CD14-positive monocyte (primary cell): ENCODE data around the gene ITGA6. TPM values are rescaled to one million over a fixed set of nuclear protein-coding genes. Genes with fewer than 3 reads are reported as not detected.

ENCODE experiments used
- DNase-seq, 3 donors: peaks; one replicate each; pipeline ENCODE4 v3.0.0-alpha.2; 2011 to 2022
- H2AFZ ChIP-seq: 2 replicates; pipeline ENCODE4 v1.6.0; 2012; ENCODE audit warnings: mild to moderate bottlenecking, low read depth, low read length, inconsistent platforms; ENCODE audit not compliant: insufficient read depth, poor library complexity, severe bottlenecking
- H3K27ac ChIP-seq, 2 donors: 1 replicate in 1 of 2; 2 replicates in 1 of 2; pipeline ENCODE4 v1.5.1; 2012 to 2013; ENCODE audit warnings: low read length in 2 of 2, control low read depth in 1 of 2, inconsistent platforms in 1 of 2, low read depth in 1 of 2, mild to moderate bottlenecking in 1 of 2
- H3K27me3 ChIP-seq, 2 donors: one replicate each; pipeline versions ENCODE4 v1.6.0 to v1.6.1; 2011 to 2013; ENCODE audit warnings: low read length in 2 of 2; ENCODE audit not compliant: control insufficient read depth in 2 of 2, insufficient read depth in 2 of 2
- H3K36me3 ChIP-seq, 2 donors: replicated peaks in 1 of 2; 1 replicate in 1 of 2; 2 replicates in 1 of 2; pipeline versions ENCODE4 v1.5.1 to v1.6.1; 2012 to 2013; ENCODE audit warnings: low read length in 2 of 2, control low read depth in 1 of 2, inconsistent platforms in 1 of 2, mild to moderate bottlenecking in 1 of 2; ENCODE audit not compliant: insufficient read depth in 2 of 2, control insufficient read depth in 1 of 2
- H3K4me1 ChIP-seq, 2 donors: 1 replicate in 1 of 2; 2 replicates in 1 of 2; pipeline versions ENCODE4 v1.5.1 to v1.6.1; 2012 to 2013; ENCODE audit warnings: low read length in 2 of 2, control low read depth in 1 of 2, inconsistent platforms in 1 of 2, mild to moderate bottlenecking in 1 of 2, moderate library complexity in 1 of 2; ENCODE audit not compliant: insufficient read depth in 2 of 2, control insufficient read depth in 1 of 2
- H3K4me2 ChIP-seq: replicated peaks from 2 replicates; pipeline ENCODE3; 2012; ENCODE audit warnings: low read length, moderate library complexity, mild to moderate bottlenecking; ENCODE audit not compliant: poor library complexity, severe bottlenecking; ENCODE audit errors: extremely low read depth
- H3K4me3 ChIP-seq, 3 experiments: fragments of 200-600 bp in 1 of 3; sonication (generic) in 1 of 3; replicated peaks in 1 of 3; 1 replicate in 2 of 3; 2 replicates in 1 of 3; pipeline ENCODE4 v1.5.1; 2011 to 2013; ENCODE audit warnings: low read length in 3 of 3, mild to moderate bottlenecking in 3 of 3, control low read depth in 2 of 3, low read depth in 2 of 3, inconsistent platforms in 1 of 3, moderate library complexity in 1 of 3
- H3K79me2 ChIP-seq: 2 replicates; pipeline ENCODE4 v1.6.0; 2012; ENCODE audit warnings: mild to moderate bottlenecking, control low read depth, inconsistent platforms, low read length, moderate library complexity; ENCODE audit not compliant: insufficient read depth
- H3K9ac ChIP-seq: 2 replicates; pipeline ENCODE4 v1.6.0; 2017; ENCODE audit warnings: low read length, mild to moderate bottlenecking; ENCODE audit not compliant: insufficient read depth, poor library complexity, severe bottlenecking
- H3K9me3 ChIP-seq, 2 donors: replicated peaks in 1 of 2; 1 replicate in 1 of 2; 2 replicates in 1 of 2; pipeline versions ENCODE4 v1.5.1 to v1.6.1; 2012 to 2013; ENCODE audit warnings: low read length in 2 of 2, control low read depth in 1 of 2; ENCODE audit not compliant: control insufficient read depth in 1 of 2, insufficient read depth in 1 of 2
- H4K20me1 ChIP-seq: 2 replicates; pipeline ENCODE4 v1.6.0; 2012; ENCODE audit warnings: mild to moderate bottlenecking, low read length, control low read depth, moderate library complexity; ENCODE audit not compliant: insufficient read depth
- H3K27ac Mint-ChIP-seq, 7 donors: one replicate each; pipeline ENCODE4 v1.8.0; 2020; ENCODE audit warnings: mild to moderate bottlenecking in 7 of 7, mixed read lengths in 7 of 7, moderate library complexity in 6 of 7, inconsistent platforms in 2 of 7
- H3K27me3 Mint-ChIP-seq, 3 donors: one replicate each; pipeline ENCODE4 v1.8.0; 2021 to 2022; ENCODE audit warnings: low read depth in 3 of 3, mild to moderate bottlenecking in 3 of 3, mixed read lengths in 3 of 3, moderate library complexity in 3 of 3, inconsistent platforms in 1 of 3
- H3K36me3 Mint-ChIP-seq, 2 donors: one replicate each; pipeline ENCODE4 v1.8.0; 2020; ENCODE audit warnings: mixed read lengths in 2 of 2, inconsistent platforms in 1 of 2, mild to moderate bottlenecking in 1 of 2
- H3K4me1 Mint-ChIP-seq: one replicate; pipeline ENCODE4 v1.8.0; 2020; ENCODE audit warnings: mild to moderate bottlenecking, mixed read lengths
- H3K4me3 Mint-ChIP-seq, 2 donors: one replicate each; pipeline ENCODE4 v1.8.0; 2020; ENCODE audit warnings: mild to moderate bottlenecking in 2 of 2, mixed read lengths in 2 of 2, moderate library complexity in 1 of 2
- H3K9me3 Mint-ChIP-seq, 7 donors: one replicate each; pipeline ENCODE4 v1.8.0; 2020 to 2022; ENCODE audit warnings: mixed read lengths in 7 of 7, mild to moderate bottlenecking in 6 of 7, moderate library complexity in 6 of 7, inconsistent platforms in 2 of 7
- WGBS: methylation state at CpG from one replicate; pipeline ENCODE4 v1.1.5; 2013; ENCODE audit warnings: missing lambda C conversion rate; ENCODE audit not compliant: insufficient coverage; 5-methylcytosine and 5-hydroxymethylcytosine counted together
- intact Hi-C, 2 donors: fragments of 100-400 bp; cut with micrococcal nuclease; formaldehyde crosslinking; loops; one replicate each; pipeline versions ENCODE4 v1.15.0 to v1.15.1; 2023
- polyA plus RNA-seq, 3 donors: library from polyadenylated mRNA; depleted of rRNA in 1 of 3; unstranded in 2 of 3; stranded (reverse) in 1 of 3; fragments of 300-500 nt in 2 of 3; fragments of >200 nt in 1 of 3; fragmentation: Illumina TruSeq in 2 of 3; gene quantifications; 1 replicate in 2 of 3; 2 replicates in 1 of 3; pipeline ENCODE4 v1.2.3, GENCODE V29; 2012 to 2021
- TF ChIP-seq, protein P1 (sequence below): fragments of 200-600 bp; IDR thresholded peaks from one replicate; pipeline ENCODE4 v1.8.0; 2022; ENCODE audit warnings: antibody characterized with exemption, mild to moderate bottlenecking

ITGA6 gene
- polyA plus RNA-seq, 3 donors, result 0.01 to 0.36 (median 0.20) TPM

DNA sequence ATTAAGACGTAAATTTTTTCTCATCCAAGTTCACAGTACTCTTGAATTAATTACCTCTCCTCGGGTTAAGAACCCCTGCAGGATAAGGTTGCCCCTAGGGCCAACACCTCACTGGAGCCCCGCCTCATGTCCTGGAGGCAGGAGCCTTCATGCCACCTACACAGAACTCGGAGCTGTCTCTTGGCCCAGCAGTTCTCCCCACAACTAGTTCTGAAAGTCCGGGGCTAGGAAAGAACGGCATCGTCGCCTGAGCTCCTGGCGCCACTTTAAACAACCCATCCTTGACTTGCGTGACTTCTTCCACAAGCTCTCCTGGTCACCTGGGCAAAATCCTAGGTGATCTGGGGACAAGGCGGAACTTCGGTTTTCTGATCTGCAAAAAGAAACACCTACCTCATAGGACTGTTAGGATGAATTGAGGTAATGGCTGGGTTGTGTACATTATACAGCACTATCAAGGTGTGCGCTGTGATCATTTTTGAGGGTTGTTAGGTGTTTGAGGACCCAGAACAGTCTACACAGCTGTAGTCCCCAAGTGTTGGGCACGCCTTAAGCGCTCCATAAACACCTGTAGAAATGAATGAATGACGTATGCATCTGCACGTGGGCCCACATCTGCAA lies 641 bp upstream of the ITGA6 start:
- no peak for DNase-seq
- intact Hi-C loops, result loop anchor here in 1 of 2 donors (10.0 kb wide), 1 partner anchor 132 kb away; no protein-coding TSS in a partner anchor
- peaks cover 0 to 4% (median 3%) of the 10 kb centered on the region in 7 donors for H3K9me3 Mint-ChIP-seq
- WGBS, result 66% methylated on average over 11 of the region's 17 CpGs
- Histone ChIP-seq H3K9me3 (peaks cover 0 to 7% of the 10 kb centered on the region in 2 donors), H3K9ac (no peak overlapping the region), H3K4me1 (peaks cover 11 to 27% of the 10 kb centered on the region in 2 donors), H3K36me3 (no peaks in the 10 kb centered on the region), H3K27me3 (peaks cover 48 to 65% of the 10 kb centered on the region in 2 donors), H3K27ac (no peak overlapping the region), H3K4me2 (peak overlapping the region; percentile 96), H4K20me1 (no peaks in the 10 kb centered on the region), H3K79me2 (no peaks in the 10 kb centered on the region), H2AFZ (peak overlapping the region; percentile 82), H3K4me3 (peak overlapping the region in 2 of 3 experiments; percentile 26 to 79)
- TF ChIP-seq, protein P1, sequence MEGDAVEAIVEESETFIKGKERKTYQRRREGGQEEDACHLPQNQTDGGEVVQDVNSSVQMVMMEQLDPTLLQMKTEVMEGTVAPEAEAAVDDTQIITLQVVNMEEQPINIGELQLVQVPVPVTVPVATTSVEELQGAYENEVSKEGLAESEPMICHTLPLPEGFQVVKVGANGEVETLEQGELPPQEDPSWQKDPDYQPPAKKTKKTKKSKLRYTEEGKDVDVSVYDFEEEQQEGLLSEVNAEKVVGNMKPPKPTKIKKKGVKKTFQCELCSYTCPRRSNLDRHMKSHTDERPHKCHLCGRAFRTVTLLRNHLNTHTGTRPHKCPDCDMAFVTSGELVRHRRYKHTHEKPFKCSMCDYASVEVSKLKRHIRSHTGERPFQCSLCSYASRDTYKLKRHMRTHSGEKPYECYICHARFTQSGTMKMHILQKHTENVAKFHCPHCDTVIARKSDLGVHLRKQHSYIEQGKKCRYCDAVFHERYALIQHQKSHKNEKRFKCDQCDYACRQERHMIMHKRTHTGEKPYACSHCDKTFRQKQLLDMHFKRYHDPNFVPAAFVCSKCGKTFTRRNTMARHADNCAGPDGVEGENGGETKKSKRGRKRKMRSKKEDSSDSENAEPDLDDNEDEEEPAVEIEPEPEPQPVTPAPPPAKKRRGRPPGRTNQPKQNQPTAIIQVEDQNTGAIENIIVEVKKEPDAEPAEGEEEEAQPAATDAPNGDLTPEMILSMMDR, result no peak
- peaks cover 24% of the 10 kb centered on the region for H3K4me1 Mint-ChIP-seq
- peak overlapping the region; percentile 66 to 83 for H3K4me3 Mint-ChIP-seq
- H3K27me3 Mint-ChIP-seq, result peaks cover 46 to 63% (median 57%) of the 10 kb centered on the region in 3 donors
- H3K36me3 Mint-ChIP-seq, result peaks cover 2 to 3% of the 10 kb centered on the region in 2 donors
- H3K27ac Mint-ChIP-seq, result no peak overlapping the region

DNA sequence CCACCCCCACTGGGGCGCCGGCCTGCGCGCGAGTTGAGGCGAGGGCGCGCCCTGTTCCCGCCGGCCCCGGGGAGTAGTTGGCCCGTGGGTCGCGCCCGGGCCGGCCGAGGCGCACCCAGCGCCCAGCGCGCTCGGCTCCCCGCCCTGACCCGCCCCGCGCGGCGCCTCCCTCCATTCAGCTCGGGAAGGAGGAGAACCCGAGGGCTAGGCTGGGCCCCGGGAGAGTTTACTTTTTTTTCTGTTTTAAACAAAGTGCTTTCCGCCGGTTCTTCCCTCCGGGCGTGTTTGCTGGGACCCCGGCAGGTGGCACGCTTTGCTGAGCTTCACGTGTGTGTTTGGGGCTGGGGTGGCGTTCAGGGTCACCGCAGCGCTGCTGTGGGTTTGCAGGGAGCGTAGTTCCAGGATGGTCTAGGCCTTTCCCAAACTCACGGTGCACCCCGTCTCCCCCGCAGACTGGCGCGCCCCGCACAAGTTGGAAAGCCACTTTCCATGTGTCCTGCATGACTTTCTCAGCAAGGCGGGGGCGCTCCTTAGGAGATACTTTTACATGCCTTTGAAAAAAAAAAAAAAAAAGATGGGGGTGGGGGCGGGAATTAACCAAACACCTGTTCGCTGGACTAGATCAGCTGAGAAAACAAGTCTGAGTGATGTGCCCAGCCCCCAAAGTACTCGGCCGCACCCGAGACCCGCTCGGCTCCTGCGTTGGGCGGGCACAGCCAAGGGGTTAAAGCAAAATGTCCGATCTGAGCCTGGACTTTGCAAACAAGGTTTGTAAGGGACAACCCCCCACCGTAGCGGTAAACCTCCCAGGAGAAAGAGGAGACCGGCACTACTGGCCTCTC lies 825 bp downstream of the ITGA6 start:
- H3K79me2 ChIP-seq, result no peaks in the 10 kb centered on the region
- intact Hi-C loops, result loop anchor here in 1 of 2 donors (10.0 kb wide), 1 partner anchor 133 kb away; no protein-coding TSS in a partner anchor
- peaks cover 24% of the 10 kb centered on the region for H3K4me1 Mint-ChIP-seq

More for the DNA sequence above, 825 bp downstream of the ITGA6 start:
- Histone ChIP-seq H3K4me3 (peak overlapping the region; percentile 47 to 79 (median 59)), H2AFZ (peak overlapping the region; percentile 82), H3K27ac (no peak overlapping the region), H3K36me3 (no peaks in the 10 kb centered on the region), H3K27me3 (peaks cover 50 to 77% of the 10 kb centered on the region in 2 donors), H3K9me3 (peaks cover 0 to 7% of the 10 kb centered on the region in 2 donors), H4K20me1 (no peaks in the 10 kb centered on the region), H3K9ac (peak overlapping the region; percentile 34), H3K4me2 (peak overlapping the region; percentile 96), H3K4me1 (peaks cover 11 to 27% of the 10 kb centered on the region in 2 donors)
- H3K36me3 Mint-ChIP-seq, result peaks cover 2 to 3% of the 10 kb centered on the region in 2 donors
- WGBS, result 0% methylated on average over 50 of the region's 63 CpGs
- peak overlapping the region in 1 of 7 donors; percentile 50 for H3K27ac Mint-ChIP-seq
- DNase-seq, result no peak
- TF ChIP-seq, protein P1, result no peak
- H3K4me3 Mint-ChIP-seq, result peak overlapping the region; percentile 79 to 91
- H3K9me3 Mint-ChIP-seq, result peaks cover 0 to 4% (median 3%) of the 10 kb centered on the region in 7 donors
- peaks cover 48 to 67% (median 63%) of the 10 kb centered on the region in 3 donors for H3K27me3 Mint-ChIP-seq
